Neural cell (in vitro differentiated cells): ENCODE data around the gene GPR78. TPM values are rescaled to one million over a fixed set of nuclear protein-coding genes. Genes with fewer than 3 reads are reported as not detected.

Source experiments
- H2AFZ ChIP-seq: fragments of 200-600, 300-800 bp; sonication (generic), shearing (Covaris generic); 2 replicates; pipeline ENCODE4 v1.6.0; 2014; ENCODE audit warnings: low read depth, mild to moderate bottlenecking, antibody characterized with exemption, low read length, moderate library complexity
- H3F3A ChIP-seq: fragments of 200-600 bp; shearing (Covaris generic); 2 replicates; pipeline ENCODE4 v1.6.1; 2016; ENCODE audit warnings: mild to moderate bottlenecking, moderate library complexity, mixed read lengths, antibody characterized with exemption, low read length; ENCODE audit not compliant: insufficient read depth, poor library complexity, severe bottlenecking
- H3K27ac ChIP-seq: fragments of 200-600, 300-800 bp; sonication (generic), shearing (Covaris generic); 2 replicates; pipeline ENCODE4 v1.5.1; 2014; ENCODE audit warnings: mild to moderate bottlenecking, low read length, moderate library complexity
- H3K27me3 ChIP-seq: fragments of 300-800, 200-600 bp; sonication (generic), shearing (Covaris generic); 2 replicates; pipeline ENCODE4 v1.6.0; 2014; ENCODE audit warnings: mild to moderate bottlenecking, low read depth, low read length, moderate library complexity; ENCODE audit not compliant: insufficient read depth
- H3K36me3 ChIP-seq: fragments of 300-800, 200-600 bp; sonication (generic), shearing (Covaris generic); 2 replicates; pipeline ENCODE4 v1.5.1; 2014; ENCODE audit warnings: mild to moderate bottlenecking, antibody characterized with exemption, low read length, moderate library complexity; ENCODE audit not compliant: insufficient read depth
- H3K4me2 ChIP-seq: fragments of 300-800, 200-600 bp; sonication (generic), shearing (Covaris generic); 2 replicates; pipeline ENCODE4 v1.6.0; 2014; ENCODE audit warnings: mild to moderate bottlenecking, low read length
- H3K4me3 ChIP-seq: fragments of 300-800, 200-600 bp; sonication (generic), shearing (Covaris generic); 2 replicates; pipeline ENCODE4 v1.5.1; 2014; ENCODE audit warnings: mild to moderate bottlenecking, low read length, moderate library complexity
- H3K79me2 ChIP-seq: fragments of 200-600 bp; shearing (Covaris generic); replicated peaks from 2 replicates; pipeline ENCODE4 v1.6.0; 2014; ENCODE audit warnings: mild to moderate bottlenecking, low read length, moderate library complexity; ENCODE audit not compliant: insufficient read depth
- H3K9ac ChIP-seq: fragments of 300-800, 200-600 bp; sonication (generic), shearing (Covaris generic); 2 replicates; pipeline ENCODE4 v1.6.1; 2016; ENCODE audit warnings: mild to moderate bottlenecking, low read length, mixed read lengths
- H3K9me2 ChIP-seq: fragments of 200-600 bp; shearing (Covaris generic); 2 replicates; pipeline ENCODE4 v1.6.1; 2016; ENCODE audit warnings: mild to moderate bottlenecking, low read length, mixed read lengths; ENCODE audit not compliant: insufficient read depth
- H3K9me3 ChIP-seq: fragments of 200-600, 300-800 bp; sonication (generic), shearing (Covaris generic); 2 replicates; pipeline ENCODE4 v1.6.1; 2016; ENCODE audit warnings: mild to moderate bottlenecking, mixed run types, low read length, moderate library complexity, mixed read lengths
- H4K20me1 ChIP-seq: fragments of 200-600 bp; shearing (Covaris generic); 2 replicates; pipeline ENCODE4 v1.6.1; 2016; ENCODE audit warnings: mild to moderate bottlenecking, mixed run types; ENCODE audit not compliant: insufficient read depth
- CTCF ChIP-seq: fragments of 450-650 bp; IDR thresholded peaks from 2 replicates; pipeline ENCODE4 v1.5.1; 2014; ENCODE audit warnings: antibody characterized with exemption, mild to moderate bottlenecking, moderate library complexity; ENCODE audit not compliant: poor library complexity, severe bottlenecking
- EP300 ChIP-seq: fragments of 450-650 bp; conservative IDR thresholded peaks from 2 replicates; pipeline ENCODE4 v1.6.1; 2014; ENCODE audit warnings: antibody characterized with exemption, mild to moderate bottlenecking, moderate library complexity; ENCODE audit not compliant: poor library complexity, severe bottlenecking
- EZH2 ChIP-seq: fragments of 200-600, 300-800 bp; shearing (Covaris generic), sonication (generic); IDR thresholded peaks from 2 replicates; pipeline ENCODE4 v1.6.1; 2014; ENCODE audit warnings: antibody characterized with exemption, low read length, borderline replicate concordance, mild to moderate bottlenecking; ENCODE audit not compliant: insufficient read depth, poor library complexity, severe bottlenecking
- MXI1 ChIP-seq: fragments of 450-650 bp; conservative IDR thresholded peaks from 2 replicates; pipeline ENCODE4 v1.6.1; 2014; ENCODE audit warnings: antibody characterized with exemption, mild to moderate bottlenecking; ENCODE audit not compliant: poor library complexity, severe bottlenecking
- POLR2AphosphoS5 ChIP-seq: IDR thresholded peaks from 2 replicates; pipeline ENCODE4 v1.6.1; 2012
- RAD21 ChIP-seq: fragments of 450-650 bp; conservative IDR thresholded peaks from 2 replicates; pipeline ENCODE4 v1.6.1; 2014; ENCODE audit warnings: antibody characterized with exemption, mild to moderate bottlenecking, moderate library complexity
- REST ChIP-seq: IDR thresholded peaks from 2 replicates; pipeline ENCODE4 v1.6.1; 2012; ENCODE audit warnings: borderline replicate concordance
- SMC3 ChIP-seq: fragments of 450-650 bp; conservative IDR thresholded peaks from 2 replicates; pipeline ENCODE4 v1.6.1; 2014; ENCODE audit warnings: antibody characterized with exemption, mild to moderate bottlenecking, moderate library complexity; ENCODE audit not compliant: poor library complexity
- TAF1 ChIP-seq: IDR thresholded peaks from 2 replicates; pipeline ENCODE4 v1.6.1; 2012; ENCODE audit warnings: low read depth
- polyA plus RNA-seq: library from polyadenylated mRNA; depleted of rRNA; stranded (reverse); fragments of >200 nt; gene quantifications from 2 replicates; pipeline ENCODE4 v1.2.3, GENCODE V29; 2014

GPR78 gene
- polyA plus RNA-seq, 1 donor from 2014 or later, result not detected

GRCh38 chr4:8582436-8582835 lies 2.2 kb downstream of the GPR78 start:
- Histone ChIP-seq H3F3A (no peaks in the 10 kb centered on the region), H3K36me3 (no peaks in the 10 kb centered on the region), H3K27ac (no peak overlapping the region), H2AFZ (no peak overlapping the region), H3K27me3 (peaks cover 60% of the 10 kb centered on the region), H3K4me2 (no peak overlapping the region), H4K20me1 (no peaks in the 10 kb centered on the region), H3K9me2 (no peaks in the 10 kb centered on the region), H3K9ac (no peak overlapping the region), H3K4me3 (no peak overlapping the region), H3K9me3 (no peaks in the 10 kb centered on the region), H3K79me2 (no peaks in the 10 kb centered on the region)
- no peak for TF ChIP-seq EZH2
- TF ChIP-seq TAF1, result no peak
- TF ChIP-seq EP300, result no peak
- TF ChIP-seq SMC3, result no peak
- TF ChIP-seq POLR2AphosphoS5, result no peak
- TF ChIP-seq RAD21, result no peak
- no peak for TF ChIP-seq MXI1
- TF ChIP-seq REST, result no peak
- no peak for TF ChIP-seq CTCF

- no peak overlapping the region for H3K27ac ChIP-seq
- no peaks in the 10 kb centered on the region for H3K9me2 ChIP-seq
- no peak overlapping the region for H3K4me3 ChIP-seq
- H4K20me1 ChIP-seq, result no peaks in the 10 kb centered on the region
- H3K79me2 ChIP-seq, result no peaks in the 10 kb centered on the region
- no peak overlapping the region for H3K9ac ChIP-seq
- no peak overlapping the region for H3K4me2 ChIP-seq
- peaks cover 55% of the 10 kb centered on the region for H3K27me3 ChIP-seq
- H2AFZ ChIP-seq, result no peak overlapping the region
- no peaks in the 10 kb centered on the region for H3F3A ChIP-seq
- TF ChIP-seq REST (no peak), POLR2AphosphoS5 (no peak), RAD21 (no peak), EP300 (no peak)
- H3K36me3 ChIP-seq, result no peaks in the 10 kb centered on the region
- H3K9me3 ChIP-seq, result no peaks in the 10 kb centered on the region
Measured at GRCh38 chr4:8582941-8583654, 2.9 kb downstream of the GPR78 start.
